SK-N-SH treated with all-trans-retinoic acid at 6 μM for 48 hours (cell line): ENCODE results near the gene NUMA1.
A peak's percentile ranks its signal among the peaks of the same experiment; 100 is the strongest.

ENCODE experiments used
- ATAC-seq: fragments of 200-7000 bp; cut with Tn5 transposase; 3 replicates; pipeline ENCODE4 v1.9.1; 2020; ENCODE audit warnings: mild to moderate bottlenecking, moderate library complexity
- ARNTL ChIP-seq: fragments of 450-650 bp; formaldehyde crosslinking; IDR thresholded peaks from 2 replicates; pipeline ENCODE4 v1.5.0; 2020; ENCODE audit warnings: low read depth, mild to moderate bottlenecking, moderate library complexity, borderline replicate concordance
- BACH2 ChIP-seq: fragments of 250-450 bp; sonication (Bioruptor Pico); IDR thresholded peaks from 2 replicates; pipeline ENCODE4 v1.9.0; 2021; ENCODE audit warnings: mild to moderate bottlenecking, borderline replicate concordance
- ESRRG ChIP-seq: fragments of 250-450 bp; sonication (Bioruptor Pico); IDR thresholded peaks from 2 replicates; pipeline ENCODE4 v1.6.1; 2021; ENCODE audit warnings: mild to moderate bottlenecking
- GLIS3 ChIP-seq: fragments of 250-450 bp; sonication (Bioruptor Pico); IDR thresholded peaks from 2 replicates; pipeline ENCODE4 v1.5.0; 2020; ENCODE audit warnings: mild to moderate bottlenecking, moderate library complexity
- ISL1 ChIP-seq: fragments of 250-450 bp; sonication (Bioruptor Pico); IDR thresholded peaks from 2 replicates; pipeline ENCODE4 v2.1.2; 2022; ENCODE audit warnings: mild to moderate bottlenecking, moderate library complexity
- OSR1 ChIP-seq: fragments of 250-450 bp; sonication (Bioruptor Pico); IDR thresholded peaks from 2 replicates; pipeline ENCODE4 v1.8.0; 2022; ENCODE audit warnings: moderate library complexity, mild to moderate bottlenecking, inconsistent platforms
- RARB ChIP-seq: fragments of 250-450 bp; sonication (Bioruptor Pico); IDR thresholded peaks from 2 replicates; pipeline ENCODE4 v1.8.0; 2021; ENCODE audit warnings: mild to moderate bottlenecking, moderate library complexity
- TCF4 ChIP-seq: fragments of 250-450 bp; sonication (Bioruptor Pico); IDR thresholded peaks from 2 replicates; pipeline ENCODE4 v1.8.0; 2021; ENCODE audit warnings: mild to moderate bottlenecking, moderate library complexity, borderline replicate concordance
- TOX ChIP-seq: fragments of 250-450 bp; sonication (Bioruptor Pico); IDR thresholded peaks from 2 replicates; pipeline ENCODE4 v1.8.0; 2021; ENCODE audit warnings: mild to moderate bottlenecking, moderate library complexity, borderline replicate concordance
- ZC3H10 ChIP-seq: fragments of 250-450 bp; sonication (Bioruptor Pico); IDR thresholded peaks from 2 replicates; pipeline ENCODE4 v1.5.1; 2021; ENCODE audit warnings: mild to moderate bottlenecking, moderate library complexity
- ZFP3 ChIP-seq: fragments of 250-450 bp; sonication (Bioruptor Pico); IDR thresholded peaks from 2 replicates; pipeline ENCODE4 v1.5.0; 2020; ENCODE audit warnings: mild to moderate bottlenecking, moderate library complexity
- ZFP30 ChIP-seq: fragments of 450-650 bp; formaldehyde crosslinking; IDR thresholded peaks from 2 replicates; pipeline ENCODE4 v1.5.0; 2022; ENCODE audit warnings: mild to moderate bottlenecking, moderate library complexity
- ZNF70 ChIP-seq: fragments of 450-650 bp; formaldehyde crosslinking; IDR thresholded peaks from 2 replicates; pipeline ENCODE4 v1.5.0; 2020; ENCODE audit warnings: mild to moderate bottlenecking, moderate library complexity
- ZNF8 ChIP-seq: fragments of 450-650 bp; formaldehyde crosslinking; IDR thresholded peaks from 2 replicates; pipeline ENCODE4 v1.5.0; 2020; ENCODE audit warnings: mild to moderate bottlenecking, moderate library complexity
- TF ChIP-seq, protein P1 (sequence below): fragments of 250-450 bp; sonication (Bioruptor Pico); IDR thresholded peaks from 2 replicates; pipeline ENCODE4 v1.8.0; 2020; ENCODE audit warnings: mild to moderate bottlenecking, moderate library complexity, borderline replicate concordance
- TF ChIP-seq, protein P2 (sequence below): fragments of 250-450 bp; sonication (Bioruptor Pico); IDR thresholded peaks from 2 replicates; pipeline ENCODE4 v1.8.0; 2021; ENCODE audit warnings: low read depth, mild to moderate bottlenecking, moderate library complexity, borderline replicate concordance
- TF ChIP-seq, protein P3 (sequence below): fragments of 250-450 bp; sonication (Bioruptor Pico); IDR thresholded peaks from 2 replicates; pipeline ENCODE4 v1.5.1; 2020; ENCODE audit warnings: low read depth, mild to moderate bottlenecking, moderate library complexity
- TF ChIP-seq, protein P4 (sequence below): fragments of 250-450 bp; sonication (Bioruptor Pico); IDR thresholded peaks from 2 replicates; pipeline ENCODE4 v1.5.1; 2021; ENCODE audit warnings: mild to moderate bottlenecking, moderate library complexity
- TF ChIP-seq, protein P5 (sequence below): fragments of 250-450 bp; sonication (Bioruptor Pico); IDR thresholded peaks from 2 replicates; pipeline ENCODE4 v1.5.0; 2020; ENCODE audit warnings: mild to moderate bottlenecking, moderate library complexity

Gene NUMA1

DNA sequence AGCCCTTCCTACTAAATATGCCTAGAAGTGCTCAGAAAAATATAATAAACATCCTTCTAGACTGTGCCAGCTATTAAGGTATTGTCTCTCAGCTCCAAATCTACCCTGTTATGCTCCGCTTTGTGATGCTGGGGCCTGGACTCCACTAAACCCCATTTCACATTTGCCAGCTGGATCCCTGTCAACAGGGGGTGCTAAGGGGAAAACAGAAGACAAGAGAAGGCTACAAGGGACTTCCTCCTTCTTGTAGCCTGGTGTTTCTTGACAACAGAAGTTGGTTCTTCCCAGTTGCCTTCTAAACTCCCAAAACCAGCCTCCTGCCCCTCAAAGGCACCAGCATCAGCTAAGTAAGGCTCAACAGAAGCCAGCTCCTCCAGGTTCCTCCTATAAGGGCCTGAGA, 5.2 kb downstream of the NUMA1 start:
- ATAC-seq = no peak
- TF ChIP-seq, protein P1, sequence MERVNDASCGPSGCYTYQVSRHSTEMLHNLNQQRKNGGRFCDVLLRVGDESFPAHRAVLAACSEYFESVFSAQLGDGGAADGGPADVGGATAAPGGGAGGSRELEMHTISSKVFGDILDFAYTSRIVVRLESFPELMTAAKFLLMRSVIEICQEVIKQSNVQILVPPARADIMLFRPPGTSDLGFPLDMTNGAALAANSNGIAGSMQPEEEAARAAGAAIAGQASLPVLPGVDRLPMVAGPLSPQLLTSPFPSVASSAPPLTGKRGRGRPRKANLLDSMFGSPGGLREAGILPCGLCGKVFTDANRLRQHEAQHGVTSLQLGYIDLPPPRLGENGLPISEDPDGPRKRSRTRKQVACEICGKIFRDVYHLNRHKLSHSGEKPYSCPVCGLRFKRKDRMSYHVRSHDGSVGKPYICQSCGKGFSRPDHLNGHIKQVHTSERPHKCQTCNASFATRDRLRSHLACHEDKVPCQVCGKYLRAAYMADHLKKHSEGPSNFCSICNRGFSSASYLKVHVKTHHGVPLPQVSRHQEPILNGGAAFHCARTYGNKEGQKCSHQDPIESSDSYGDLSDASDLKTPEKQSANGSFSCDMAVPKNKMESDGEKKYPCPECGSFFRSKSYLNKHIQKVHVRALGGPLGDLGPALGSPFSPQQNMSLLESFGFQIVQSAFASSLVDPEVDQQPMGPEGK (CRISPR knock-in tag) = no peak
- TF ChIP-seq GLIS3 (CRISPR knock-in tag) (no peak), ESRRG (CRISPR knock-in tag) (no peak), ARNTL (CRISPR knock-in tag) (no peak), TCF4 (CRISPR knock-in tag) (no peak), OSR1 (CRISPR knock-in tag) (no peak), TOX (no peak), ZNF70 (CRISPR knock-in tag) (no peak), ZFP30 (CRISPR knock-in tag) (no peak), RARB (CRISPR knock-in tag) (no peak)
- TF ChIP-seq, protein P2, sequence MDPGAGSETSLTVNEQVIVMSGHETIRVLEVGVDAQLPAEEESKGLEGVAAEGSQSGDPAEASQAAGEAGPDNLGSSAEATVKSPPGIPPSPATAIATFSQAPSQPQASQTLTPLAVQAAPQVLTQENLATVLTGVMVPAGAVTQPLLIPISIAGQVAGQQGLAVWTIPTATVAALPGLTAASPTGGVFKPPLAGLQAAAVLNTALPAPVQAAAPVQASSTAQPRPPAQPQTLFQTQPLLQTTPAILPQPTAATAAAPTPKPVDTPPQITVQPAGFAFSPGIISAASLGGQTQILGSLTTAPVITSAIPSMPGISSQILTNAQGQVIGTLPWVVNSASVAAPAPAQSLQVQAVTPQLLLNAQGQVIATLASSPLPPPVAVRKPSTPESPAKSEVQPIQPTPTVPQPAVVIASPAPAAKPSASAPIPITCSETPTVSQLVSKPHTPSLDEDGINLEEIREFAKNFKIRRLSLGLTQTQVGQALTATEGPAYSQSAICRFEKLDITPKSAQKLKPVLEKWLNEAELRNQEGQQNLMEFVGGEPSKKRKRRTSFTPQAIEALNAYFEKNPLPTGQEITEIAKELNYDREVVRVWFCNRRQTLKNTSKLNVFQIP (CRISPR knock-in tag) = no peak

DNA sequence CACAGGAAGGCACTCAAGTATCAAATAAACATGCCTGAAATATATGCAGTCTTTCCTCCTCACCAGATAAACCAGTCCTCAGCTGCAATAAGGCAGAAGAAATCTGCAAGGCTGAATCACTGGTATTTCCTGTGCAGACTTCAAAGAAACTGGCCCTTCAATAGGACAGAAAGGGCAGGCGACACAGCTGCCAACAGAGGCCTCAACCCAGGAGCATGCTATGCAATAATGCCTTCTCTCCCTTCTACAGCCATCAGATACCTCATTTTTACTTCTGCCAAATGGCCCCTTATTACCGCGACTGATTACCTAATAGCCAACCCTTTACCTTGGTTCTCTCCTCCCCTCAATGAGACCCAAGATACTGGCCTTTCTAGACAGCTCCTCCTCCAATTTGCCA, 8.0 kb downstream of the NUMA1 start:
- TF ChIP-seq, protein P3, sequence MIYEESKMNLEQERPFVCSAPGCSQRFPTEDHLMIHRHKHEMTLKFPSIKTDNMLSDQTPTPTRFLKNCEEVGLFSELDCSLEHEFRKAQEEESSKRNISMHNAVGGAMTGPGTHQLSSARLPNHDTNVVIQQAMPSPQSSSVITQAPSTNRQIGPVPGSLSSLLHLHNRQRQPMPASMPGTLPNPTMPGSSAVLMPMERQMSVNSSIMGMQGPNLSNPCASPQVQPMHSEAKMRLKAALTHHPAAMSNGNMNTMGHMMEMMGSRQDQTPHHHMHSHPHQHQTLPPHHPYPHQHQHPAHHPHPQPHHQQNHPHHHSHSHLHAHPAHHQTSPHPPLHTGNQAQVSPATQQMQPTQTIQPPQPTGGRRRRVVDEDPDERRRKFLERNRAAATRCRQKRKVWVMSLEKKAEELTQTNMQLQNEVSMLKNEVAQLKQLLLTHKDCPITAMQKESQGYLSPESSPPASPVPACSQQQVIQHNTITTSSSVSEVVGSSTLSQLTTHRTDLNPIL = no peak
- TF ChIP-seq, protein P4, sequence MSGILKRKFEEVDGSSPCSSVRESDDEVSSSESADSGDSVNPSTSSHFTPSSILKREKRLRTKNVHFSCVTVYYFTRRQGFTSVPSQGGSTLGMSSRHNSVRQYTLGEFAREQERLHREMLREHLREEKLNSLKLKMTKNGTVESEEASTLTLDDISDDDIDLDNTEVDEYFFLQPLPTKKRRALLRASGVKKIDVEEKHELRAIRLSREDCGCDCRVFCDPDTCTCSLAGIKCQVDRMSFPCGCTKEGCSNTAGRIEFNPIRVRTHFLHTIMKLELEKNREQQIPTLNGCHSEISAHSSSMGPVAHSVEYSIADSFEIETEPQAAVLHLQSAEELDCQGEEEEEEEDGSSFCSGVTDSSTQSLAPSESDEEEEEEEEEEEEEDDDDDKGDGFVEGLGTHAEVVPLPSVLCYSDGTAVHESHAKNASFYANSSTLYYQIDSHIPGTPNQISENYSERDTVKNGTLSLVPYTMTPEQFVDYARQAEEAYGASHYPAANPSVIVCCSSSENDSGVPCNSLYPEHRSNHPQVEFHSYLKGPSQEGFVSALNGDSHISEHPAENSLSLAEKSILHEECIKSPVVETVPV = no peak
- no peak for TF ChIP-seq ZFP30 (CRISPR knock-in tag)
- TF ChIP-seq ISL1 = no peak
- no peak for TF ChIP-seq ZC3H10 (CRISPR knock-in tag)
- TF ChIP-seq BACH2 = no peak
- no peak for TF ChIP-seq RARB (CRISPR knock-in tag)
- TF ChIP-seq ZNF70 (CRISPR knock-in tag) = no peak
- TF ChIP-seq, protein P2 (CRISPR knock-in tag) = no peak
- TF ChIP-seq, protein P5, sequence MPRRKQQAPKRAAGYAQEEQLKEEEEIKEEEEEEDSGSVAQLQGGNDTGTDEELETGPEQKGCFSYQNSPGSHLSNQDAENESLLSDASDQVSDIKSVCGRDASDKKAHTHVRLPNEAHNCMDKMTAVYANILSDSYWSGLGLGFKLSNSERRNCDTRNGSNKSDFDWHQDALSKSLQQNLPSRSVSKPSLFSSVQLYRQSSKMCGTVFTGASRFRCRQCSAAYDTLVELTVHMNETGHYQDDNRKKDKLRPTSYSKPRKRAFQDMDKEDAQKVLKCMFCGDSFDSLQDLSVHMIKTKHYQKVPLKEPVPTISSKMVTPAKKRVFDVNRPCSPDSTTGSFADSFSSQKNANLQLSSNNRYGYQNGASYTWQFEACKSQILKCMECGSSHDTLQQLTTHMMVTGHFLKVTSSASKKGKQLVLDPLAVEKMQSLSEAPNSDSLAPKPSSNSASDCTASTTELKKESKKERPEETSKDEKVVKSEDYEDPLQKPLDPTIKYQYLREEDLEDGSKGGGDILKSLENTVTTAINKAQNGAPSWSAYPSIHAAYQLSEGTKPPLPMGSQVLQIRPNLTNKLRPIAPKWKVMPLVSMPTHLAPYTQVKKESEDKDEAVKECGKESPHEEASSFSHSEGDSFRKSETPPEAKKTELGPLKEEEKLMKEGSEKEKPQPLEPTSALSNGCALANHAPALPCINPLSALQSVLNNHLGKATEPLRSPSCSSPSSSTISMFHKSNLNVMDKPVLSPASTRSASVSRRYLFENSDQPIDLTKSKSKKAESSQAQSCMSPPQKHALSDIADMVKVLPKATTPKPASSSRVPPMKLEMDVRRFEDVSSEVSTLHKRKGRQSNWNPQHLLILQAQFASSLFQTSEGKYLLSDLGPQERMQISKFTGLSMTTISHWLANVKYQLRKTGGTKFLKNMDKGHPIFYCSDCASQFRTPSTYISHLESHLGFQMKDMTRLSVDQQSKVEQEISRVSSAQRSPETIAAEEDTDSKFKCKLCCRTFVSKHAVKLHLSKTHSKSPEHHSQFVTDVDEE (CRISPR knock-in tag) = no peak
- TF ChIP-seq ARNTL (CRISPR knock-in tag) = no peak
- TF ChIP-seq, all 23 proteins: peak for 0
- peak; percentile 76 for ATAC-seq

DNA sequence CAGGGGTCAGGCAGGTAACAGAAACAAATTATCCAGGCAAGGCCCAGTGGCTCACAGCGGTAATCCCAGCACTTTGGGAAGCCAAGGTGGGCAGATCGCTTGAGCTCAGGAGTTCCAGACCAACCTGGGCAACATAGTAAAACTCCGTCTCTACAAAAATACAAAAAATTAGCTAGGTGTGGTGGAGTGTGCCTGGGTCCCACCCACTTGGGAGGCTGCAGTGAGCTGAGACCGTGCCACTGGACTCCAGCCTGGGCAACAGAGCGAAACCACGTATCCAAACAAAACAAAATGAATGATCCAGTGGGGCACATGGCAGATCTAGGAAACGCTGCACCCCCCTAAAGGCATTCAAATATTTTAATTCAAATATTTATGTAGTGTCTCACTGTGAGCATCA, 9.9 kb downstream of the NUMA1 start:
- no peak for ATAC-seq
- TF ChIP-seq BACH2 = no peak
- TF ChIP-seq, protein P4 = no peak
- TF ChIP-seq GLIS3 (CRISPR knock-in tag) = no peak
- TF ChIP-seq, protein P2 (CRISPR knock-in tag) = no peak
- no peak for TF ChIP-seq RARB (CRISPR knock-in tag)
- TF ChIP-seq ZFP3 (CRISPR knock-in tag) = no peak
- TF ChIP-seq ARNTL (CRISPR knock-in tag) = no peak
- no peak for TF ChIP-seq ESRRG (CRISPR knock-in tag)
- no peak for TF ChIP-seq ISL1
- no peak for TF ChIP-seq ZNF8
- no peak for TF ChIP-seq ZFP30 (CRISPR knock-in tag)
- no peak for TF ChIP-seq ZC3H10 (CRISPR knock-in tag)
- TF ChIP-seq OSR1 (CRISPR knock-in tag) = no peak
- TF ChIP-seq, protein P3 = no peak
